OCI-LY3 (cell line): Measurements from ENCODE around the gene PRMT1.
A peak's percentile ranks its signal among the peaks of the same experiment; 100 is the strongest.

Experiments used
- H2AFZ ChIP-seq: fragments of 200-600, 300-600 bp; shearing (Covaris generic); 2 replicates; pipeline ENCODE4 v1.6.0; 2014; ENCODE audit warnings: antibody characterized with exemption, low read depth, low read length
- H3K27ac ChIP-seq: fragments of 200-600, 300-600 bp; sonication (generic); 2 replicates; pipeline ENCODE4 v1.5.1; 2014; ENCODE audit warnings: mild to moderate bottlenecking, low read length, moderate library complexity, mixed read lengths
- H3K27me3 ChIP-seq: fragments of 200-600, 300-600 bp; sonication (generic); 2 replicates; pipeline ENCODE4 v1.6.1; 2014; ENCODE audit warnings: low read depth, low read length, mixed read lengths
- H3K36me3 ChIP-seq: fragments of 200-600, 300-600 bp; sonication (generic); replicated peaks from 2 replicates; pipeline ENCODE3; 2014; ENCODE audit warnings: low read depth, low read length, mixed read lengths
- H3K4me1 ChIP-seq: fragments of 300-600, 200-600 bp; sonication (generic); 2 replicates; pipeline ENCODE4 v1.6.1; 2014; ENCODE audit warnings: low read length, mixed read lengths
- H3K4me2 ChIP-seq: fragments of 200-600, 300-600 bp; sonication (generic); 2 replicates; pipeline ENCODE4 v1.6.1; 2014; ENCODE audit warnings: low read length, mixed read lengths
- H3K4me3 ChIP-seq: fragments of 300-600, 200-600 bp; sonication (generic); 2 replicates; pipeline ENCODE4 v1.5.1; 2014; ENCODE audit warnings: antibody characterized with exemption, mild to moderate bottlenecking, low read length, moderate library complexity
- H3K79me2 ChIP-seq: fragments of 300-600, 200-600 bp; shearing (Covaris generic); 2 replicates; pipeline ENCODE4 v1.6.1; 2014; ENCODE audit warnings: mild to moderate bottlenecking, low read length, mixed read lengths
- H3K9ac ChIP-seq: fragments of 300-600, 200-600 bp; shearing (Covaris generic); 2 replicates; pipeline ENCODE4 v1.6.0; 2014; ENCODE audit warnings: mild to moderate bottlenecking, low read length, moderate library complexity
- H3K9me3 ChIP-seq: fragments of 200-600, 300-600 bp; shearing (Covaris generic); 2 replicates; pipeline ENCODE4 v1.6.1; 2014; ENCODE audit warnings: low read length, mixed read lengths; ENCODE audit not compliant: insufficient read depth
- H4K20me1 ChIP-seq: fragments of 200-600, 300-600 bp; sonication (generic); 2 replicates; pipeline ENCODE4 v1.6.1; 2016; ENCODE audit warnings: low read length, mixed read lengths; ENCODE audit not compliant: insufficient read depth
- CTCF ChIP-seq: fragments of 200-600, 300-600 bp; sonication (generic); IDR thresholded peaks from 2 replicates; pipeline ENCODE4 v1.5.1; 2014; ENCODE audit warnings: antibody characterized with exemption, low read length, low read depth
- EZH2phosphoT487 ChIP-seq: fragments of 200-600 bp; shearing (Covaris generic); IDR thresholded peaks from 2 replicates; pipeline ENCODE4 v1.6.1; 2018; ENCODE audit warnings: antibody characterized with exemption, mixed run types, low read depth

PRMT1 gene

DNA sequence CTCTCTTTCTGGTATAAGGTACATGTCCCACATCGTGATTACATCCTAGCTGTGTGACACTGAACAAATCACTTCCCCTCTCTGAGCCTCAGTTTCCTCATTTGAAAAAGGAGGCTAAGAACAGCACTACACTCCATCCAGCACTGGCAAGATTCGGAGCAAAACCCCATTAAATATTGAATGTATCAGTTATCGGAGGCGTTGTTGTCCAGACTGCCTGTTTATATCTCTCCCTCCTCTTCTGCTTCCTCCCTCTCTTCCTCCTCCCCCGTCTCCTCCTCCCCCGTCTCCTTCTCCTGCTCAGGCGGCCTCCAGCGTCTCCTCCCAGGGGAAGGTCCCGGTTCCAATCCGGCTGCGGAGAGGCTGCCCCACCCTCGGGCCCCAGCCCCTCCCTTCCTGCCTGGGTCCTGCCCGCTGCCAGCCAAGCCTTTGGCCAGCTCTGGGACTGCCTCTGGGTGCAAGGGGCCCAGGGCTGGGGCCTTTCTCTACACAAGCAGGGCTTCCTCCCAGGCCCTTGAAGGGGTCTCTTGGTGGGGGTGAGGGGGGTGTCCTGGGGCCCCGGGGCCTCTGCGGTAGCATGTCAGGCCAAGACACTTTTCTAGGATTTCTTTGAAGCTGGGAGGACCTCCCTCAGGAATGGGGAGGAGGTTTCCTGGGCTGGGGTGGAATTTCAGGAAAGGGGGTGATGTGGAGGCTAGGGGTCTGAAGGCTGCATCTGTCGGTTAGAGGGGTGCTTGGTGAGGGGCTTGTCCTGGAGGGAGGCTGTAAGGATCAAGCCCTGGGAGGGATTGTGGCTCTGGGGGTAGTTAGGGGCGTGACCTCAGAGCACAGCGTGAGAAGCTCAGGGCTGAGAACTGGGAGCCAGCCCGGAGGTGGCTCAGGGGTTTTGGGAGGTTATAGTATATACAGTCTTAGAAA is 39.0 kb upstream of the PRMT1 start:
- peaks cover 8% of the 10 kb centered on the region for H3K4me1 ChIP-seq
- no peaks in the 10 kb centered on the region for H3K36me3 ChIP-seq
- H3K9me3 ChIP-seq = no peaks in the 10 kb centered on the region
- no peak for TF ChIP-seq CTCF
- TF ChIP-seq EZH2phosphoT487 = no peak
- no peak overlapping the region for H3K4me2 ChIP-seq
- H3K27ac ChIP-seq = no peak overlapping the region
- peaks cover 15% of the 10 kb centered on the region for H3K79me2 ChIP-seq
- no peak overlapping the region for H2AFZ ChIP-seq
- peaks cover 8% of the 10 kb centered on the region for H3K27me3 ChIP-seq
- H3K9ac ChIP-seq = no peak overlapping the region
- H3K4me3 ChIP-seq = no peak overlapping the region
- no peaks in the 10 kb centered on the region for H4K20me1 ChIP-seq

GRCh38 chr19:49639401-49640112 is 37.5 kb upstream of the PRMT1 start:
- Histone ChIP-seq H3K79me2 (peaks cover 29% of the 10 kb centered on the region), H3K9me3 (no peaks in the 10 kb centered on the region), H3K9ac (peak overlapping the region; percentile 69), H3K4me3 (peak overlapping the region; percentile 79), H3K36me3 (peaks cover 5% of the 10 kb centered on the region), H3K27me3 (peaks cover 8% of the 10 kb centered on the region), H3K27ac (no peak overlapping the region), H3K4me1 (peaks cover 15% of the 10 kb centered on the region), H2AFZ (peak overlapping the region; percentile 3; the same call in 1 of the 2 replicates), H4K20me1 (peaks cover 3% of the 10 kb centered on the region; the same call in 1 of the 2 replicates), H3K4me2 (peak overlapping the region; percentile 86)
- no peak for TF ChIP-seq CTCF
- TF ChIP-seq EZH2phosphoT487 = no peak

DNA sequence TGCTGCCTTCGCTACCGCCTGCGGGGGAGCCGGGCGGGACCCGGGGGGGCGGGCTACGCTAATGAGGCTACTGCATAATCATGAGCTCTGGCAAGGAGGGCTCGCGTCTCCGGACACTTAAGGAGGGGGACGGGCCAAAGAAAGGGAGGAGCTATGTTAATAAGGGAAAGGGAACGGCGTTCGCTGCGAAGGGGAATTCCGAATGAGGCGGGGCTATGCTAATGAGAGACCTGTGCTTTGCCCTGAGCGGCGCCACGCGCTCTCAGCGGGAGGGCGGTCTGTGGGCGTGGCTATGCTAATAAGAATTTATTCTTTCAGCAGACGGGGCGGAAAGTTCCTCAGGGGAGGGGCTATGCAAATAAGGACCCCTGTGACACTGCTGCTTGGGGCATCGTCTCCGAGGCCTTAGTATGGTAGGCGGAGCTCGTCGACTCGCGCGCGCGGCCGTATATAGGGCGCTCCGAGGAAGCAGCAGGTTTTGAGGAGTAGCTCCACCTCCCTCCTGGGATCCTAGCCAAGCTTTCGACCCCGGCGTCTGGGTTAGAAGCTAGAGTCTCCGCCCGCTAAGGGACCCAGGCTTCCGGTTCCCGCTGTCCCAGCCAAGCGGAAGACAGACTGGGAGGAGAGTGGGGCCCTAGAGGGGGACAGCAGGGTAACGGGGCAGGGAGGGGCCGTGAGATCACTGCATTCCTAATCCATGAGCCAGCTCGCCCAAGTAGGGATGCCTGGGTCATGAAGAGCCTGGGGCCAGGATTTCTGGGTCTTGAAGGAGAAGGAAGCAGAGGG is 36.8 kb upstream of the PRMT1 start, which contains the start of gene RRAS:
RRAS (minus strand) TSS at position 31 of the 786 bp plus-strand sequence. CDS start 45 bp downstream, outside the sequence.
- Histone ChIP-seq H3K9me3 (no peaks in the 10 kb centered on the region), H3K27ac (peak within 1 kb of the TSS; percentile 91), H3K27me3 (peaks cover 8% of the 10 kb centered on the region), H3K4me2 (peak within 1 kb of the TSS; percentile 86), H2AFZ (peak within 1 kb of the TSS; percentile 3; the same call in 1 of the 2 replicates), H3K79me2 (peaks cover 37% of the 10 kb centered on the region), H3K9ac (peak within 1 kb of the TSS; percentile 98), H4K20me1 (peaks cover 3% of the 10 kb centered on the region; the same call in 1 of the 2 replicates), H3K36me3 (peaks cover 5% of the 10 kb centered on the region), H3K4me3 (peak within 1 kb of the TSS; percentile 93), H3K4me1 (peaks cover 15% of the 10 kb centered on the region)
- no peak for TF ChIP-seq EZH2phosphoT487
- TF ChIP-seq CTCF = no peak
